ENCODE data around the gene APBB2. TPM values are rescaled to one million over a fixed set of nuclear protein-coding genes. Genes with fewer than 3 reads are reported as not detected.

The APBB2 gene
- total RNA-seq, 1 experiment from 2014 or later = 80.7 TPM

GRCh38 chr4:40909363-40909876, 304.9 kb downstream of the APBB2 start:
- no peak overlapping the region for H3K4me3 Mint-ChIP-seq (ENCODE audit: unreplicated experiment)
- no peaks in the 10 kb centered on the region for H3K9me3 Mint-ChIP-seq (ENCODE audit: unreplicated experiment)
- ChIA-PET CTCF (interaction anchor here (0.7 to 1.4 kb wide), 2 partner anchors 305 to 755 kb away, joined by 3 read pairs; partner anchors contain the start of gene APBB2), POLR2A (no interaction called here)
- intact Hi-C loops (cut with micrococcal nuclease; ENCODE audit: unreplicated experiment) = no loop called here
- H3K36me3 ChIP-seq (ENCODE audit: control insufficient read depth, insufficient read depth, low read length) = no peaks in the 10 kb centered on the region; the same call in 1 of the 2 replicates
- no peak for TF ChIP-seq CTCF (IDR thresholded peaks at IDR 0.05; ENCODE audit: insufficient read depth in 1 of 2, low read depth in 1 of 2, low read length in 1 of 2, severe bottlenecking in 1 of 2, unreplicated experiment in 1 of 2)
- H3K4me3 ChIP-seq (ENCODE audit: low read depth, low read length) = no peak overlapping the region
- H3K4me1 Mint-ChIP-seq (ENCODE audit: low read depth, unreplicated experiment) = peaks cover 6% of the 10 kb centered on the region
- no peaks in the 10 kb centered on the region for H3K27me3 Mint-ChIP-seq (ENCODE audit: insufficient read depth, unreplicated experiment)
- H3K27me3 ChIP-seq (replicated peaks; ENCODE audit: control insufficient read depth, insufficient read depth, low read length) = no peaks in the 10 kb centered on the region
- H3K36me3 Mint-ChIP-seq (ENCODE audit: insufficient read depth, unreplicated experiment) = peaks cover 62% of the 10 kb centered on the region
- BruUV-seq (replicated peaks) = no TSS peak
- H3K9me3 ChIP-seq = no peaks in the 10 kb centered on the region
- no peak for DNase-seq
- no peaks in the 10 kb centered on the region for H3K4me1 ChIP-seq
- H3K27ac Mint-ChIP-seq (ENCODE audit: unreplicated experiment) = no peak overlapping the region

GRCh38 chr4:40908702-40909362, 305.5 kb downstream of the APBB2 start:
- peak; percentile 82 to 85 for TF ChIP-seq CTCF (IDR thresholded peaks at IDR 0.05; ENCODE audit: insufficient read depth in 1 of 2, low read depth in 1 of 2, low read length in 1 of 2, severe bottlenecking in 1 of 2, unreplicated experiment in 1 of 2)
- Histone ChIP-seq H3K9me3 (no peaks in the 10 kb centered on the region), H3K4me3 (ENCODE audit: low read depth, low read length) (no peak overlapping the region), H3K27me3 (replicated peaks; ENCODE audit: control insufficient read depth, insufficient read depth, low read length) (no peaks in the 10 kb centered on the region), H3K4me1 (no peaks in the 10 kb centered on the region), H3K36me3 (ENCODE audit: control insufficient read depth, insufficient read depth, low read length) (no peaks in the 10 kb centered on the region; the same call in 1 of the 2 replicates)
- Mint-ChIP-seq H3K4me1 (ENCODE audit: low read depth, unreplicated experiment) (peaks cover 6% of the 10 kb centered on the region), H3K9me3 (ENCODE audit: unreplicated experiment) (no peaks in the 10 kb centered on the region), H3K27ac (ENCODE audit: unreplicated experiment) (no peak overlapping the region), H3K27me3 (ENCODE audit: insufficient read depth, unreplicated experiment) (no peaks in the 10 kb centered on the region), H3K36me3 (ENCODE audit: insufficient read depth, unreplicated experiment) (peaks cover 62% of the 10 kb centered on the region), H3K4me3 (ENCODE audit: unreplicated experiment) (no peak overlapping the region)
- BruUV-seq (replicated peaks) = no TSS peak
- peak; percentile 71 to 76 for DNase-seq
- intact Hi-C loops (cut with micrococcal nuclease; ENCODE audit: unreplicated experiment) = no loop called here
- CTCF ChIA-PET = interaction anchor here (0.7 to 1.4 kb wide), 2 partner anchors 306 to 754 kb away, joined by 3 read pairs; partner anchors contain the start of gene APBB2
- POLR2A ChIA-PET = no interaction called here

- no peaks in the 10 kb centered on the region for H3K4me1 ChIP-seq
- Mint-ChIP-seq H3K36me3 (ENCODE audit: insufficient read depth, unreplicated experiment) (peaks cover 60% of the 10 kb centered on the region), H3K27ac (ENCODE audit: unreplicated experiment) (peak overlapping the region; percentile 51), H3K27me3 (ENCODE audit: insufficient read depth, unreplicated experiment) (no peaks in the 10 kb centered on the region), H3K9me3 (ENCODE audit: unreplicated experiment) (no peaks in the 10 kb centered on the region), H3K4me3 (ENCODE audit: unreplicated experiment) (no peak overlapping the region), H3K4me1 (ENCODE audit: low read depth, unreplicated experiment) (peaks cover 6% of the 10 kb centered on the region)
- ChIA-PET POLR2A (no interaction called here), CTCF (interaction anchor here (0.7 to 1.4 kb wide), 2 partner anchors 306 to 755 kb away, joined by 3 read pairs; partner anchors contain the start of gene APBB2)
- peak; percentile 22 to 42 for DNase-seq
- BruUV-seq (replicated peaks) = no TSS peak
- H3K4me3 ChIP-seq (ENCODE audit: low read depth, low read length) = no peak overlapping the region
- no peak for TF ChIP-seq CTCF (IDR thresholded peaks at IDR 0.05; ENCODE audit: insufficient read depth in 1 of 2, low read depth in 1 of 2, low read length in 1 of 2, severe bottlenecking in 1 of 2, unreplicated experiment in 1 of 2)
- H3K9me3 ChIP-seq = no peaks in the 10 kb centered on the region
- intact Hi-C loops (cut with micrococcal nuclease; ENCODE audit: unreplicated experiment) = no loop called here
- H3K27me3 ChIP-seq (replicated peaks; ENCODE audit: control insufficient read depth, insufficient read depth, low read length) = no peaks in the 10 kb centered on the region
- H3K36me3 ChIP-seq (ENCODE audit: control insufficient read depth, insufficient read depth, low read length) = no peaks in the 10 kb centered on the region; the same call in 1 of the 2 replicates
Measured at GRCh38 chr4:40908297-40908696, 306.0 kb downstream of the APBB2 start.

Data from Caco-2 (cell line).